OCI-LY7 (cell line): ENCODE measurements around the gene BACE1.

ENCODE experiments used
- EZH2phosphoT487 ChIP-seq: fragments of 200-600 bp; sonication (generic); IDR thresholded peaks from 2 replicates; pipeline ENCODE4 v1.6.1; 2018; ENCODE audit warnings: low read depth, borderline replicate concordance, mild to moderate bottlenecking, mixed run types, antibody characterized with exemption, low read length, moderate library complexity, mixed read lengths
- TF ChIP-seq, protein P1 (sequence below): fragments of 200-600 bp; sonication (generic); conservative IDR thresholded peaks from 2 replicates; pipeline ENCODE4 v1.5.1; 2014; ENCODE audit warnings: mild to moderate bottlenecking, antibody characterized with exemption, low read length, moderate library complexity, mixed read lengths

DNA sequence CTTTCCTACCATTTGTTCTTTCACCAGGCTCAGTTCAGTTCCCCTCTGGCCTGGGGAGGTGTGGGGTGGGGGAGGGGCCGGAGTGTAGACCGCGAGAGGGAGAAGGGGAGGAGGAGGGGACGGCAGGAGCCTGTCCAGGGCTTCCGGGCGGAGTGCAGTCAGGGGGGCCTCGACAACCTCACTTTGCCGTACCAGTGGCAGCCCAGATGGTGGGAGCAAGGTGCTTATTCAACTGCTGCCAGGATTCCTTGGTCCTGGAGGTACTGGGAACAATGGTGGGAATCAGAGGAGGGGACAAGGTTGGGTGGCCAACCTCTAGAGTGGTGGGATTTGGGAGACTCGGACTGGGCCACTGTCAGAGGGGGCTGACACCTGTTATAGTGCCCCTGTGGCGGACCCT, 1.2 kb downstream of the BACE1 start:
- TF ChIP-seq, protein P1, sequence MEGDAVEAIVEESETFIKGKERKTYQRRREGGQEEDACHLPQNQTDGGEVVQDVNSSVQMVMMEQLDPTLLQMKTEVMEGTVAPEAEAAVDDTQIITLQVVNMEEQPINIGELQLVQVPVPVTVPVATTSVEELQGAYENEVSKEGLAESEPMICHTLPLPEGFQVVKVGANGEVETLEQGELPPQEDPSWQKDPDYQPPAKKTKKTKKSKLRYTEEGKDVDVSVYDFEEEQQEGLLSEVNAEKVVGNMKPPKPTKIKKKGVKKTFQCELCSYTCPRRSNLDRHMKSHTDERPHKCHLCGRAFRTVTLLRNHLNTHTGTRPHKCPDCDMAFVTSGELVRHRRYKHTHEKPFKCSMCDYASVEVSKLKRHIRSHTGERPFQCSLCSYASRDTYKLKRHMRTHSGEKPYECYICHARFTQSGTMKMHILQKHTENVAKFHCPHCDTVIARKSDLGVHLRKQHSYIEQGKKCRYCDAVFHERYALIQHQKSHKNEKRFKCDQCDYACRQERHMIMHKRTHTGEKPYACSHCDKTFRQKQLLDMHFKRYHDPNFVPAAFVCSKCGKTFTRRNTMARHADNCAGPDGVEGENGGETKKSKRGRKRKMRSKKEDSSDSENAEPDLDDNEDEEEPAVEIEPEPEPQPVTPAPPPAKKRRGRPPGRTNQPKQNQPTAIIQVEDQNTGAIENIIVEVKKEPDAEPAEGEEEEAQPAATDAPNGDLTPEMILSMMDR = no peak
- no peak for TF ChIP-seq EZH2phosphoT487
